Prostate gland (tissue), 2 donors: Measurements from ENCODE around the gene LDB1. TPM values are rescaled to one million over a fixed set of nuclear protein-coding genes. Genes with fewer than 3 reads are reported as not detected.

Source experiments
- DNase-seq: peaks from one replicate; pipeline ENCODE4 v3.0.0-alpha.2; 2019; ENCODE audit warnings: low spot score
- H3K27ac ChIP-seq, 2 donors: fragments of 200-600 bp; sonication (generic); 2 replicates each; pipeline ENCODE4 v1.5.1; 2017 to 2019
- H3K27me3 ChIP-seq: fragments of 200-600 bp; sonication (generic); replicated peaks from 2 replicates; pipeline ENCODE4 v1.5.1; 2019; ENCODE audit not compliant: insufficient read depth
- H3K36me3 ChIP-seq, 2 donors: fragments of 200-600 bp; sonication (generic); 1 replicate in 1 of 2; 2 replicates in 1 of 2; pipeline versions ENCODE4 v1.5.1 to v1.8.1; 2017 to 2019
- H3K4me1 ChIP-seq: fragments of 200-600 bp; sonication (generic); replicated peaks from 2 replicates; pipeline ENCODE4 v1.5.1; 2019
- H3K4me3 ChIP-seq, 2 donors: fragments of 200-600 bp; sonication (generic); 2 replicates each; pipeline ENCODE4 v1.5.1; 2017 to 2019
- H3K9me3 ChIP-seq: fragments of 200-600 bp; sonication (generic); 2 replicates; pipeline ENCODE4 v1.5.1; 2017
- CTCF ChIP-seq, 4 experiments: fragments of 200-600 bp in 2 of 4; fragments of 450-650 bp in 2 of 4; sonication (generic) in 2 of 4; IDR thresholded peaks; 1 replicate in 3 of 4; 2 replicates in 1 of 4; pipeline ENCODE4 v1.5.1; 2016 to 2019; ENCODE audit warnings: antibody characterized with exemption in 4 of 4, mild to moderate bottlenecking in 2 of 4, moderate library complexity in 2 of 4
- POLR2A ChIP-seq: fragments of 450-650 bp; IDR thresholded peaks from one replicate; pipeline ENCODE4 v1.6.1; 2016; ENCODE audit warnings: antibody characterized with exemption, mild to moderate bottlenecking
- POLR2AphosphoS5 ChIP-seq: sonication (generic); formaldehyde crosslinking; IDR thresholded peaks from one replicate; pipeline ENCODE4 v1.6.1; 2017; ENCODE audit warnings: antibody characterized with exemption
- WGBS: methylation state at CpG from one replicate; pipeline ENCODE4 v1.1.5; 2018; 5-methylcytosine and 5-hydroxymethylcytosine counted together
- intact Hi-C: fragments of 100-400 bp; cut with DNase I; formaldehyde crosslinking; loops from one replicate; pipeline ENCODE4 v1.14.2; 2022
- total RNA-seq, 2 donors: library from RNA; depleted of rRNA; stranded (reverse); fragments of >200 nt; gene quantifications; one replicate each; pipeline ENCODE4 v1.1.0, GENCODE V29; 2016

LDB1 gene
- total RNA-seq, 2 donors from 2014 or later, result 55.0 to 91.5 TPM

DNA sequence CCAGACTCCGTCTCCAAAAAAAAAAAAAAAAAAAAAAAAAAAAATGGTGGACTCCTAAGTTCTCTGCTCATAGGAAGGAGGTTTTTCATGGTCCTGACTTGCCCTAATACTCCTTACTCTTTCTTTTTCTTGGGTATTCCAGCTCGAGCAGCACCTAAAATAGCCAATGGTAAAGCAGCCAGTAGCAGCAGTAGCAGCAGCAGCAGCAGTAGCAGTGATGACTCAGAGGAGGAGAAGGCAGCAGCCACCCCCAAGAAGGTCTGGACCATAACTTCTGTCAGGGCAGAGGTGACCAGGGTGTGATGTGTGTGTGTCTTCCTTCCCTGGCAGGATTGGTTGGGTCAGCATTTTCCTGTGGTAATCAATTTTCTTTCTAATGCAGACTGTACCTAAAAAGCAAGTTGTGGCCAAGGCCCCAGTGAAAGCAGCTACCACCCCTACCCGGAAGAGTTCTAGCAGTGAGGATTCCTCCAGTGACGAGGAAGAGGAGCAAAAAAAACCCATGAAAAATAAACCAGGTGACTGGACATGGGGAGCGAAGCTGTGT, 39.0 kb upstream of the LDB1 start:
- no peak for DNase-seq
- H3K27ac ChIP-seq, result no peak overlapping the region
- no peaks in the 10 kb centered on the region for H3K27me3 ChIP-seq
- 90% methylated on average over 5 of the region's 5 CpGs for WGBS
- TF ChIP-seq POLR2A, result no peak
- TF ChIP-seq POLR2AphosphoS5, result no peak
- TF ChIP-seq CTCF (IDR thresholded peaks at IDR 0.05), result no peak
- no peaks in the 10 kb centered on the region for H3K4me1 ChIP-seq
- peaks cover 16 to 38% of the 10 kb centered on the region in 2 donors for H3K36me3 ChIP-seq
- no peak overlapping the region for H3K4me3 ChIP-seq
- no peaks in the 10 kb centered on the region for H3K9me3 ChIP-seq
- intact Hi-C loops, result no loop called here

DNA sequence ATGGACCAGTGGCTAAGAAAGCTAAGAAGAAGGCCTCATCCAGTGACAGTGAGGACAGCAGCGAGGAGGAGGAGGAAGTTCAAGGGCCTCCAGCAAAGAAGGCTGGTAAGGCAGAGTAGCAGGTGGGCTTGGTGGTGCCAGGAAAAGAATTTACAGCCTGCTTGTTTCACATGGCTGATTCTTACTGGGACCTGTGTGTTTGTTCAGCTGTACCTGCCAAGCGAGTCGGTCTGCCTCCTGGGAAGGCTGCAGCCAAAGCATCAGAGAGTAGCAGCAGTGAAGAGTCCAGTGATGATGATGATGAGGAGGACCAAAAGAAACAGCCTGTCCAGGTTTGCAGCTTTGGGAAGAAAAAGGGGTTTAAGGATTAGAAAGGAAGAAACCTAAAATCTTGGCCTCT, 37.1 kb upstream of the LDB1 start:
- H3K27me3 ChIP-seq, result no peaks in the 10 kb centered on the region
- peak; percentile 51 for DNase-seq
- TF ChIP-seq CTCF (IDR thresholded peaks at IDR 0.05), result no peak
- TF ChIP-seq POLR2AphosphoS5, result peak; percentile 77
- H3K4me3 ChIP-seq, result no peak overlapping the region
- H3K27ac ChIP-seq, result peak overlapping the region in 1 of 2 donors; percentile 35
- peaks cover 5% of the 10 kb centered on the region for H3K4me1 ChIP-seq
- 38% methylated on average over 3 of the region's 3 CpGs for WGBS
- intact Hi-C loops, result no loop called here
- peaks cover 16 to 35% of the 10 kb centered on the region in 2 donors for H3K36me3 ChIP-seq
- no peaks in the 10 kb centered on the region for H3K9me3 ChIP-seq

DNA sequence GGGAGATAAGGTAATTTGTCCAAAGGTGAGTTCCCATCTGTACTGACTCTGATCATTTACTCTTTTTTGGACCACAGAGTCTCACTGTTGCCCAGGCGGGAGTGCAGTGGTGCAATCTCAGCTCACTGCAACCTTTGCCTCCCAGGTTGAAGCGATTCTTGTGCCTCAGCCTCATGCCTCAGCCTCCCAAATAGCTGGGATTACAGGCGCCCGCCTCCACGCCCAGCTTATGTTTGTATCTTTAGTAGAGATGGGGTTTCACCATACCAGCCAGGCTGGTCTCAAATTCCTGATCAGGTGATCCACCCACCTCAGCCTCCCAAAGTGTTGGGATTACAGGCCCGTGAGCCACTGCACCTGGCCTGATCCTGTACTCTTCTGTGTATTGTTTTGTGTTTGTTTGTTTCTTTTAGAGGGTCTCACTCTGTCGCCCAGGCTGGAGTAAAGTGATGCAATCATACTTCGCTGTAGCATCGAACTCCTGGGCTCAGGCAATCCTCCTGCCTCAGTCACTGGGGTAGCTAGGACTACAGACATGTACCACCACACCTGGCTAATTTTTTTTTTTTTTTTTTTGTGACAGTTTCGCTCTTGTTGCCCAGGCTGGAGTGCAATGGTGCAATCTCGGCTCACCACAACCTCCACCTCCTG, 34.4 kb upstream of the LDB1 start:
- no peaks in the 10 kb centered on the region for H3K9me3 ChIP-seq
- no peak for DNase-seq
- TF ChIP-seq POLR2A, result no peak
- no peak for TF ChIP-seq POLR2AphosphoS5
- TF ChIP-seq CTCF (IDR thresholded peaks at IDR 0.05), result no peak
- H3K27ac ChIP-seq, result no peak overlapping the region
- peaks cover 5% of the 10 kb centered on the region for H3K4me1 ChIP-seq
- H3K36me3 ChIP-seq, result peaks cover 3 to 8% of the 10 kb centered on the region in 2 donors
- H3K4me3 ChIP-seq, result no peak overlapping the region
- WGBS, result 97% methylated on average over 11 of the region's 11 CpGs
- no peaks in the 10 kb centered on the region for H3K27me3 ChIP-seq
- intact Hi-C loops, result loop anchor here (5.0 kb wide), 1 partner anchor 337 kb away; the partner anchor contains the start of gene OGA

GRCh38 chr10:102153093-102153620, 33.0 kb upstream of the LDB1 start:
- 34% methylated on average over 5 of the region's 5 CpGs for WGBS
- Histone ChIP-seq H3K27me3 (no peaks in the 10 kb centered on the region), H3K4me3 (peak overlapping the region; percentile 80 to 84), H3K4me1 (peaks cover 5% of the 10 kb centered on the region), H3K27ac (peak overlapping the region in 1 of 2 donors; percentile 82), H3K9me3 (no peaks in the 10 kb centered on the region), H3K36me3 (peaks cover 10 to 12% of the 10 kb centered on the region in 2 donors)
- DNase-seq, result no peak
- TF ChIP-seq POLR2AphosphoS5 (no peak), POLR2A (no peak), CTCF (IDR thresholded peaks at IDR 0.05) (no peak)
- intact Hi-C loops, result loop anchor here (5.0 kb wide), 1 partner anchor 336 kb away; the partner anchor contains the start of gene OGA
